OCI-LY7 (cell line): ENCODE data around the gene SNAPC4.

Source experiments
- CTCF ChIP-seq: fragments of 200-600 bp; sonication (generic); conservative IDR thresholded peaks from 2 replicates; pipeline ENCODE4 v1.5.1; 2014; ENCODE audit warnings: mild to moderate bottlenecking, antibody characterized with exemption, low read length, moderate library complexity, mixed read lengths
- EZH2phosphoT487 ChIP-seq: fragments of 200-600 bp; sonication (generic); IDR thresholded peaks from 2 replicates; pipeline ENCODE4 v1.6.1; 2018; ENCODE audit warnings: low read depth, borderline replicate concordance, mild to moderate bottlenecking, mixed run types, antibody characterized with exemption, low read length, moderate library complexity, mixed read lengths

GRCh38 chr9:136433849-136434579 lies 34.0 kb upstream of the SNAPC4 start:
- TF ChIP-seq CTCF (no peak), EZH2phosphoT487 (no peak)
